OCI-LY7 (cell line): ENCODE results near the gene PIGO. TPM values are rescaled to one million over a fixed set of nuclear protein-coding genes. Genes with fewer than 3 reads are reported as not detected.

Source experiments
- BruUV-seq: library from RNA; stranded (reverse); fragments of 400-500 nt; replicated peaks from 2 replicates; lab custom pipeline; 2021; lab: Mats Ljungman, UMichigan
- CTCF ChIA-PET: fragments of 300-600 bp; sonication (Branson Sonifier 250); formaldehyde crosslinking; loops from one replicate; lab custom pipeline; 2022; ENCODE audit warnings: antibody characterized with exemption; ENCODE audit not compliant: unreplicated experiment; lab: Charles Lee
- POLR2A ChIA-PET: fragments of 300-600 bp; sonication (Branson Sonifier 250); formaldehyde crosslinking; loops from one replicate; lab custom pipeline; 2022; ENCODE audit warnings: antibody characterized with exemption; lab: Charles Lee
- DNase-seq: peaks from one replicate; pipeline ENCODE4 v3.0.0-alpha.2; 2015; ENCODE audit warnings: low spot score
- H2AFZ ChIP-seq: fragments of 200-600 bp; sonication (generic), shearing (Covaris generic); 2 replicates; pipeline ENCODE4 v1.6.1; 2014; ENCODE audit warnings: mild to moderate bottlenecking, antibody characterized with exemption, low read length, moderate library complexity
- H3K27ac ChIP-seq: fragments of 200-600 bp; sonication (generic); 2 replicates; pipeline ENCODE4 v1.5.1; 2014; ENCODE audit warnings: mixed run types, low read depth, mild to moderate bottlenecking, moderate library complexity, low read length, inconsistent platforms; ENCODE audit not compliant: poor library complexity, severe bottlenecking
- H3K36me3 ChIP-seq: fragments of 200-600 bp; sonication (generic); 2 replicates; pipeline ENCODE4 v1.6.1; 2014; ENCODE audit warnings: mild to moderate bottlenecking, antibody characterized with exemption, low read length, moderate library complexity, mixed read lengths; ENCODE audit not compliant: insufficient read depth
- H3K4me1 ChIP-seq: fragments of 200-600 bp; sonication (generic); 2 replicates; pipeline ENCODE4 v1.5.1; 2014; ENCODE audit warnings: mild to moderate bottlenecking, low read length; ENCODE audit not compliant: insufficient read depth, poor library complexity, severe bottlenecking
- H3K4me2 ChIP-seq: fragments of 200-600 bp; sonication (generic); 2 replicates; pipeline ENCODE4 v1.6.1; 2014; ENCODE audit warnings: mild to moderate bottlenecking, low read length
- H3K4me3 ChIP-seq: fragments of 200-600 bp; sonication (generic); 2 replicates; pipeline ENCODE4 v1.5.1; 2014; ENCODE audit warnings: mild to moderate bottlenecking, low read depth, low read length; ENCODE audit not compliant: poor library complexity, severe bottlenecking
- H3K79me2 ChIP-seq: fragments of 200-600 bp; sonication (generic); 2 replicates; pipeline ENCODE4 v1.6.1; 2016; ENCODE audit warnings: low read depth, mild to moderate bottlenecking, low read length, moderate library complexity, mixed read lengths; ENCODE audit not compliant: insufficient read depth
- H3K9me2 ChIP-seq: fragments of 200-600 bp; sonication (generic); 2 replicates; pipeline ENCODE4 v1.6.1; 2016; ENCODE audit warnings: mild to moderate bottlenecking, low read length, mixed read lengths; ENCODE audit not compliant: insufficient read depth
- H3K9me3 ChIP-seq: fragments of 200-600 bp; sonication (generic); 2 replicates; pipeline ENCODE4 v1.6.1; 2014; ENCODE audit warnings: mild to moderate bottlenecking, mixed run types, low read length, mixed read lengths
- H4K20me1 ChIP-seq: fragments of 200-600 bp; sonication (generic); 2 replicates; pipeline ENCODE4 v1.6.1; 2014; ENCODE audit warnings: mild to moderate bottlenecking, antibody characterized with exemption, low read length, moderate library complexity, mixed read lengths; ENCODE audit not compliant: insufficient read depth
- EZH2phosphoT487 ChIP-seq: fragments of 200-600 bp; sonication (generic); IDR thresholded peaks from 2 replicates; pipeline ENCODE4 v1.6.1; 2018; ENCODE audit warnings: low read depth, borderline replicate concordance, mild to moderate bottlenecking, mixed run types, antibody characterized with exemption, low read length, moderate library complexity, mixed read lengths
- intact Hi-C: fragments of 100-400 bp; cut with micrococcal nuclease; formaldehyde crosslinking; loops from one replicate; pipeline ENCODE4 v1.10.0; 2022; ENCODE audit not compliant: unreplicated experiment
- total RNA-seq, 2 experiments: library from RNA; depleted of rRNA in 1 of 2; stranded (reverse); fragments of >200 nt in 1 of 2; shearing (Covaris generic) in 1 of 2; gene quantifications; 2 replicates each; pipeline ENCODE4 v1.2.3, GENCODE V29; 2014 to 2022
- TF ChIP-seq, protein P1 (sequence below): fragments of 200-600 bp; sonication (generic); conservative IDR thresholded peaks from 2 replicates; pipeline ENCODE4 v1.5.1; 2014; ENCODE audit warnings: mild to moderate bottlenecking, antibody characterized with exemption, low read length, moderate library complexity, mixed read lengths

PIGO gene
- total RNA-seq, 2 experiments from 2014 or later, result 16.0 to 27.5 TPM

DNA sequence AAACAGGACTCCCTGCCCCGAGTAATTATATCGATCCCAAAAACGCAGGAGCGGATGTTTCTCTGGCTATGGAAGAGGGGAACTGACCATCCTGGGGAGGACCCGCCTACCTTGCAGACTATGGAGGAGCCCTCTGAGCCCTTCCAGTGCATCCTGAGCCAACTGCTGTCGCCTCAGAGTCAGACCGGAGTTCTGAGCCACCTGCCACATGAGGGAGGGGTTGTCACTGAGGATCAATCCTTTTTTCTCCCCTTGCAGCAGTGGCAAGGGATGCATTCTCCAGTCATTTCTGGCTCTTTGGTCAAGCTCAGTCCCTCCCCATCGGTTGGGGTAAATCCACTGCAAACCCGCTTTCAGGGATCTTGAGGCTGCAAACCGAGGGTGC is 17.4 kb downstream of the PIGO start:
- H2AFZ ChIP-seq, result peak overlapping the region; percentile 73
- H3K4me2 ChIP-seq, result peak overlapping the region; percentile 99
- H3K79me2 ChIP-seq, result peaks cover 19% of the 10 kb centered on the region
- no peaks in the 10 kb centered on the region for H3K9me3 ChIP-seq
- peaks cover 43% of the 10 kb centered on the region for H3K36me3 ChIP-seq
- peak; percentile 32 for DNase-seq
- intact Hi-C loops, result loop anchor here (10.0 kb wide), 2 partner anchors 526 to 656 kb away; partner anchors contain the start of genes CREB3, TESK1 and TLN1
- peak overlapping the region; percentile 80 for H3K4me3 ChIP-seq
- peaks cover 12% of the 10 kb centered on the region; the same call in 1 of the 2 replicates for H4K20me1 ChIP-seq
- BruUV-seq, result TSS peak; percentile 52
- ChIA-PET CTCF (interaction anchor here (1.0 kb wide), 1 partner anchor 28 kb away, joined by 3 read pairs; no protein-coding TSS in a partner anchor), POLR2A (interaction anchor here (0.5 to 3.7 kb wide), 5 partner anchors 8 to 123 kb away, joined by 6 to 32 read pairs (median 12); partner anchors contain the start of gene STOML2)
- TF ChIP-seq, protein P1, sequence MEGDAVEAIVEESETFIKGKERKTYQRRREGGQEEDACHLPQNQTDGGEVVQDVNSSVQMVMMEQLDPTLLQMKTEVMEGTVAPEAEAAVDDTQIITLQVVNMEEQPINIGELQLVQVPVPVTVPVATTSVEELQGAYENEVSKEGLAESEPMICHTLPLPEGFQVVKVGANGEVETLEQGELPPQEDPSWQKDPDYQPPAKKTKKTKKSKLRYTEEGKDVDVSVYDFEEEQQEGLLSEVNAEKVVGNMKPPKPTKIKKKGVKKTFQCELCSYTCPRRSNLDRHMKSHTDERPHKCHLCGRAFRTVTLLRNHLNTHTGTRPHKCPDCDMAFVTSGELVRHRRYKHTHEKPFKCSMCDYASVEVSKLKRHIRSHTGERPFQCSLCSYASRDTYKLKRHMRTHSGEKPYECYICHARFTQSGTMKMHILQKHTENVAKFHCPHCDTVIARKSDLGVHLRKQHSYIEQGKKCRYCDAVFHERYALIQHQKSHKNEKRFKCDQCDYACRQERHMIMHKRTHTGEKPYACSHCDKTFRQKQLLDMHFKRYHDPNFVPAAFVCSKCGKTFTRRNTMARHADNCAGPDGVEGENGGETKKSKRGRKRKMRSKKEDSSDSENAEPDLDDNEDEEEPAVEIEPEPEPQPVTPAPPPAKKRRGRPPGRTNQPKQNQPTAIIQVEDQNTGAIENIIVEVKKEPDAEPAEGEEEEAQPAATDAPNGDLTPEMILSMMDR, result no peak
- TF ChIP-seq EZH2phosphoT487, result no peak
- H3K9me2 ChIP-seq, result no peaks in the 10 kb centered on the region
- H3K27ac ChIP-seq, result peak overlapping the region; percentile 80
- H3K4me1 ChIP-seq, result peaks cover 26% of the 10 kb centered on the region

- no TSS peak for BruUV-seq
- H2AFZ ChIP-seq, result no peak overlapping the region
- peak overlapping the region; percentile 80 for H3K4me3 ChIP-seq
- DNase-seq, result no peak
- CTCF ChIA-PET, result no interaction called here
- peaks cover 29% of the 10 kb centered on the region for H3K4me1 ChIP-seq
- no peak for TF ChIP-seq EZH2phosphoT487
- TF ChIP-seq, protein P1, result no peak
- no peak overlapping the region for H3K27ac ChIP-seq
- intact Hi-C loops, result loop anchor here (10.0 kb wide), 2 partner anchors 527 to 657 kb away; partner anchors contain the start of genes CREB3, TESK1 and TLN1
- peaks cover 53% of the 10 kb centered on the region for H3K36me3 ChIP-seq
- POLR2A ChIA-PET, result interaction anchor here (0.8 to 3.7 kb wide), 3 partner anchors 7 to 15 kb away, joined by 3 to 32 read pairs (median 22); no protein-coding TSS in a partner anchor
- no peaks in the 10 kb centered on the region for H3K9me3 ChIP-seq
- H3K79me2 ChIP-seq, result peaks cover 19% of the 10 kb centered on the region
- peaks cover 12% of the 10 kb centered on the region; the same call in 1 of the 2 replicates for H4K20me1 ChIP-seq
- no peaks in the 10 kb centered on the region for H3K9me2 ChIP-seq
- peak overlapping the region; percentile 99 for H3K4me2 ChIP-seq
These were observed 18.3 kb downstream of the PIGO start for GRCh38 chr9:35078066-35078465.

GRCh38 chr9:35076848-35077247 is 19.5 kb downstream of the PIGO start:
- no peak overlapping the region for H3K4me2 ChIP-seq
- TF ChIP-seq EZH2phosphoT487, result no peak
- TF ChIP-seq, protein P1, result no peak
- no peak for DNase-seq
- H4K20me1 ChIP-seq, result peaks cover 12% of the 10 kb centered on the region; the same call in 1 of the 2 replicates
- peaks cover 56% of the 10 kb centered on the region for H3K36me3 ChIP-seq
- H3K4me1 ChIP-seq, result peaks cover 27% of the 10 kb centered on the region
- no peak overlapping the region for H3K4me3 ChIP-seq
- no TSS peak for BruUV-seq
- H3K79me2 ChIP-seq, result peaks cover 20% of the 10 kb centered on the region
- H3K9me2 ChIP-seq, result no peaks in the 10 kb centered on the region
- H3K27ac ChIP-seq, result no peak overlapping the region
- H2AFZ ChIP-seq, result no peak overlapping the region
- CTCF ChIA-PET, result no interaction called here
- intact Hi-C loops, result loop anchor here (10.0 kb wide), 2 partner anchors 528 to 658 kb away; partner anchors contain the start of genes CREB3, TESK1 and TLN1
- POLR2A ChIA-PET, result interaction anchor here (0.7 to 1.2 kb wide), 3 partner anchors 21 to 442 kb away, joined by 3 read pairs; no protein-coding TSS in a partner anchor
- H3K9me3 ChIP-seq, result no peaks in the 10 kb centered on the region
